ENCODE results near the gene REG1B. TPM values are rescaled to one million over a fixed set of nuclear protein-coding genes. Genes with fewer than 3 reads are reported as not detected.
"Not testable (repeated sequence)": the region's sequence is repeated elsewhere in the genome, so short reads cannot be mapped to it uniquely, and the experiment has no call there.

The REG1B gene
- total RNA-seq, 1 donor from 2014 or later = 8.1 TPM

GRCh38 chr2:79084495-79085135 lies 3.2 kb downstream of the REG1B start:
- DNase-seq (ENCODE audit: low spot score) = no peak

DNA sequence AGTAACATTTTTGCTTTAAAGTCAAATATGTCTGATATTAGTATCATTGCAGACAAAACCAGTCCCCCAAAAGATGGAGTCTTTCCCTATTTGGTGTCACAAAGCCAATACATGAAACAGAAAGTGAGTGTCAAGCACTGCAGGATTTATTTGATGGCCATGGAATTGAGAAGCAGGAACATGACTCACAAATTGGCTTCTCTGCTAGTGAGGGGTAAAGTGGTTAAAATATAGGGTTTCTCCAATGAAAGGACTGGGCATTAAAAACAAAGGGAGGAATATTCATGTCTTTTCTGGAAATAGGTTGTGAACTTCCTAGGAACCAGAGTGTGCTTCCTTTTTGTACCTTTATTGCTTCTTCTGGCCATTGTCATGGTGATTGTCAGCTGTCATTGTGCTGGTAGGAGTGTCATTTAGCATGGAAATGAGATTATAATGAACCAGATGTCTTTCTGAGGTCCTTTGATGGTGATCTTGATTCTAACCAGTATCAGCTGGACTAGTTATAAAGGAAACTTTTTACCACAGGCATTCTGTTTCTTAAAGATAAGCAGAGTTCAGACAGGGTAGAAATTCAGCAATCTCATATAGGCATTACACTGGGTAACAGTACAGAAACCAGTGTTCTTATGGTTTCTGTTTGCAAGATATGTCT lies 4.1 kb downstream of the REG1B start:
- no peak for DNase-seq (ENCODE audit: low spot score)

- DNase-seq (ENCODE audit: low spot score) = no peak
These were observed 4.8 kb downstream of the REG1B start for GRCh38 chr2:79082987-79083386.

- DNase-seq (ENCODE audit: low spot score) = no peak
These were observed 16.7 kb downstream of the REG1B start for GRCh38 chr2:79071078-79071477.

DNA sequence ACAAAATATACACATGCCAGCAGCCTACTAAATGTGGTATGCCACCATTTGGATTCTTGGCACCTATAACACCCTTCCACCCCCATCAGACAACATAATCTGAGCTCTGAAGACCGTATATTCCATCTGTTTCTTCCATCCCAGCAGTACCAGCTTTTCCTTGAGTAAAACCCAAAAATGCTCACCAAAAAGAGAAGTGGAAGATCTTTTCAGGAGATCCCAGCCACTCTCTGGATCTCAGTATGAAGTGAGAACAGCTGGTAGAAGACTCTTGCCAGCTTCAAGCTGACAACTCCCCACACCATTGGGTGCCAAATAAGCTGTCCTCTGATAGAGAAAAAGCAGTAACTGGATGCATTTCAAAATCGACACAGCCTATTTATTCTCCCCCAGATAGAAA lies 22.6 kb downstream of the REG1B start:
- DNase-seq (ENCODE audit: low spot score) = no peak

GRCh38 chr2:79054769-79055168 lies 33.0 kb downstream of the REG1B start:
- DNase-seq (ENCODE audit: low spot score) = not testable (repeated sequence)

GRCh38 chr2:79053486-79053885 lies 34.3 kb downstream of the REG1B start:
- not testable (repeated sequence) for DNase-seq (ENCODE audit: low spot score)

DNA sequence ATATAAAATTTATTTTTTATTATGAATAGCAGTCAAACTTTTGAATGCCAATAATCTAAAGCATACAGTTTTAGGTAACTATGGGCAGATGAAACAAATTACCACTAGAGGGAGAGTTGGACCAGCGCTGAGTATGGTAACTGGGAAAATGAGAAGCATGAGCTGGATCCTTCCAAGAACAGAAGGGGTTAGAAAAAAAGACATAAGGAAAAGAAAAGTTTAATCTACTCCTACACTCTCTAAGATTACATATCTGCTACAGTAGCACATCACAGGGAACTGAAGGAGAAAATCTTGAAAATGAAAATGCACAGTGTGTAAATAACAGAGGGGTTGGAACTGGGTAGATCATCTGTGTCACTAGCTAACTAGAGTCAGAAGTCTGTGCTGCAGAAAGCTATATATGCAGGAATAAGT lies 46.8 kb downstream of the REG1B start:
- DNase-seq (ENCODE audit: low spot score) = no peak

- DNase-seq (ENCODE audit: low spot score) = no peak
These were observed 47.8 kb downstream of the REG1B start for GRCh38 chr2:79039944-79040343.

Other genes with a start within 250 kb of the REG1B start
- 0.66 TPM for gene REG3G, start 62.3 kb downstream of the REG1B start, total RNA-seq
- 33.7 TPM for gene REG1A, start 32.5 kb upstream of the REG1B start, total RNA-seq
- gene REG3A, start 71.8 kb upstream of the REG1B start, total RNA-seq = 2.9 TPM